Measurements from ENCODE around the gene ITGA3.

Gene ITGA3

GRCh38 chr17:50108556-50108955, 52.6 kb downstream of the ITGA3 start:
- Histone ChIP-seq H3F3A (ENCODE audit: insufficient read depth) (no peaks in the 10 kb centered on the region), H3K4me2 (ENCODE audit: low read depth, low read length, poor library complexity, severe bottlenecking) (no peak overlapping the region), H3K9me3 (ENCODE audit: insufficient read depth, low read length) (no peaks in the 10 kb centered on the region), H4K20me1 (ENCODE audit: low read depth, low read length) (no peaks in the 10 kb centered on the region), H3K9ac (ENCODE audit: low read length) (no peak overlapping the region), H3K4me3 (ENCODE audit: insufficient read depth, low read length, poor library complexity, severe bottlenecking) (no peak overlapping the region), H3K27me3 (ENCODE audit: low read length) (no peaks in the 10 kb centered on the region), H2AFZ (ENCODE audit: low read depth, low read length, severe bottlenecking) (no peak overlapping the region), H3K9me2 (replicated peaks; ENCODE audit: insufficient read depth, low read length) (no peaks in the 10 kb centered on the region), H3K79me2 (ENCODE audit: insufficient read depth, low read length) (no peaks in the 10 kb centered on the region), H3K27ac (ENCODE audit: low read depth, low read length) (no peak overlapping the region), H3K36me3 (ENCODE audit: low read length) (no peaks in the 10 kb centered on the region)
- TF ChIP-seq CTCF (IDR thresholded peaks at IDR 0.05; ENCODE audit: insufficient read depth, low read length, poor library complexity, severe bottlenecking) (no peak), EZH2phosphoT487 (conservative IDR thresholded peaks at IDR 0.05; ENCODE audit: low read length) (no peak)

- Histone ChIP-seq H3K9me2 (replicated peaks; ENCODE audit: insufficient read depth, low read length) (no peaks in the 10 kb centered on the region), H3K4me2 (ENCODE audit: low read depth, low read length, poor library complexity, severe bottlenecking) (no peak overlapping the region), H4K20me1 (ENCODE audit: low read depth, low read length) (no peaks in the 10 kb centered on the region), H3K9ac (ENCODE audit: low read length) (no peak overlapping the region), H3K36me3 (ENCODE audit: low read length) (no peaks in the 10 kb centered on the region), H3K9me3 (ENCODE audit: insufficient read depth, low read length) (no peaks in the 10 kb centered on the region), H3K27ac (ENCODE audit: low read depth, low read length) (no peak overlapping the region), H3K27me3 (ENCODE audit: low read length) (no peaks in the 10 kb centered on the region), H2AFZ (ENCODE audit: low read depth, low read length, severe bottlenecking) (no peak overlapping the region), H3F3A (ENCODE audit: insufficient read depth) (no peaks in the 10 kb centered on the region), H3K4me3 (ENCODE audit: insufficient read depth, low read length, poor library complexity, severe bottlenecking) (no peak overlapping the region), H3K79me2 (ENCODE audit: insufficient read depth, low read length) (no peaks in the 10 kb centered on the region)
- TF ChIP-seq EZH2phosphoT487 (conservative IDR thresholded peaks at IDR 0.05; ENCODE audit: low read length): no peak
- TF ChIP-seq CTCF (IDR thresholded peaks at IDR 0.05; ENCODE audit: insufficient read depth, low read length, poor library complexity, severe bottlenecking): no peak
Measured at GRCh38 chr17:50109207-50109606, 53.3 kb downstream of the ITGA3 start.

GRCh38 chr17:50109785-50110184, 53.9 kb downstream of the ITGA3 start:
- Histone ChIP-seq H3K4me3 (ENCODE audit: insufficient read depth, low read length, poor library complexity, severe bottlenecking) (no peak overlapping the region), H3K27ac (ENCODE audit: low read depth, low read length) (no peak overlapping the region), H3K9me3 (ENCODE audit: insufficient read depth, low read length) (no peaks in the 10 kb centered on the region), H3K9ac (ENCODE audit: low read length) (no peak overlapping the region), H3F3A (ENCODE audit: insufficient read depth) (no peaks in the 10 kb centered on the region), H3K9me2 (replicated peaks; ENCODE audit: insufficient read depth, low read length) (no peaks in the 10 kb centered on the region), H3K36me3 (ENCODE audit: low read length) (no peaks in the 10 kb centered on the region), H2AFZ (ENCODE audit: low read depth, low read length, severe bottlenecking) (no peak overlapping the region), H3K4me2 (ENCODE audit: low read depth, low read length, poor library complexity, severe bottlenecking) (no peak overlapping the region), H3K27me3 (ENCODE audit: low read length) (no peaks in the 10 kb centered on the region), H3K79me2 (ENCODE audit: insufficient read depth, low read length) (no peaks in the 10 kb centered on the region), H4K20me1 (ENCODE audit: low read depth, low read length) (no peaks in the 10 kb centered on the region)
- TF ChIP-seq EZH2phosphoT487 (conservative IDR thresholded peaks at IDR 0.05; ENCODE audit: low read length): no peak
- no peak for TF ChIP-seq CTCF (IDR thresholded peaks at IDR 0.05; ENCODE audit: insufficient read depth, low read length, poor library complexity, severe bottlenecking)

Measured in SU-DHL-6 (cell line).